ENCODE data around the gene ATAD3A.
"Not testable (repeated sequence)": the region's sequence is repeated elsewhere in the genome, so short reads cannot be mapped to it uniquely, and the experiment has no call there.

ATAD3A gene

GRCh38 chr1:1507305-1507704 is 4.7 kb upstream of the ATAD3A start:
- no peak for DNase-seq (ENCODE audit: low read depth, low spot score)
- H3K27me3 ChIP-seq (ENCODE audit: insufficient read depth, insufficient read length): no peaks in the 10 kb centered on the region
- no peaks in the 10 kb centered on the region for H3K36me3 ChIP-seq (ENCODE audit: insufficient read depth, insufficient read length, low read length)
- H3K4me3 ChIP-seq (ENCODE audit: insufficient read length, low read depth): no peak overlapping the region
- H3K9ac ChIP-seq (ENCODE audit: insufficient read length, low read depth): no peak overlapping the region
- H3K4me1 ChIP-seq (ENCODE audit: insufficient read depth, insufficient read length): no peaks in the 10 kb centered on the region
- TF ChIP-seq ZNF274 (IDR thresholded peaks at IDR 0.05; ENCODE audit: low read depth, low read length): no peak
- TF ChIP-seq SUZ12 (IDR thresholded peaks at IDR 0.05; ENCODE audit: extremely low read depth, insufficient read depth, insufficient read length): no peak
- TF ChIP-seq YY1 (IDR thresholded peaks at IDR 0.05; ENCODE audit: insufficient read depth, insufficient read length): no peak
- no peaks in the 10 kb centered on the region for H3K9me3 ChIP-seq (ENCODE audit: insufficient read depth, low read length)

GRCh38 chr1:1508775-1509464 is 3.0 kb upstream of the ATAD3A start:
- not testable (repeated sequence) for H3K4me3 ChIP-seq (ENCODE audit: insufficient read length, low read depth); H3K9ac ChIP-seq (ENCODE audit: insufficient read length, low read depth); H3K36me3 ChIP-seq (ENCODE audit: insufficient read depth, insufficient read length, low read length); DNase-seq (ENCODE audit: low read depth, low spot score); H3K4me1 ChIP-seq (ENCODE audit: insufficient read depth, insufficient read length); H3K9me3 ChIP-seq (ENCODE audit: insufficient read depth, low read length); H3K27me3 ChIP-seq (ENCODE audit: insufficient read depth, insufficient read length)

- not testable (repeated sequence) for H3K27me3 ChIP-seq (ENCODE audit: insufficient read depth, insufficient read length)
Observed at GRCh38 chr1:1509465-1509850, 2.5 kb upstream of the ATAD3A start.

GRCh38 chr1:1510912-1511532 is 940 bp upstream of the ATAD3A start:
- Histone ChIP-seq H3K4me3 (ENCODE audit: insufficient read length, low read depth) (peak overlapping the region; percentile 71), H3K9me3 (ENCODE audit: insufficient read depth, low read length) (no peaks in the 10 kb centered on the region), H3K36me3 (ENCODE audit: insufficient read depth, insufficient read length, low read length) (peaks cover 13% of the 10 kb centered on the region), H3K4me1 (ENCODE audit: insufficient read depth, insufficient read length) (no peaks in the 10 kb centered on the region), H3K27me3 (ENCODE audit: insufficient read depth, insufficient read length) (no peaks in the 10 kb centered on the region), H3K9ac (ENCODE audit: insufficient read length, low read depth) (peak overlapping the region; percentile 95)
- DNase-seq (ENCODE audit: low read depth, low spot score): no peak
- TF ChIP-seq YY1 (IDR thresholded peaks at IDR 0.05; ENCODE audit: insufficient read depth, insufficient read length) (no peak), ZNF274 (IDR thresholded peaks at IDR 0.05; ENCODE audit: low read depth, low read length) (no peak), SUZ12 (IDR thresholded peaks at IDR 0.05; ENCODE audit: extremely low read depth, insufficient read depth, insufficient read length) (no peak)

More at GRCh38 chr1:1509465-1509850, 2.5 kb upstream of the ATAD3A start:
- H3K4me3 ChIP-seq (ENCODE audit: insufficient read length, low read depth); H3K4me1 ChIP-seq (ENCODE audit: insufficient read depth, insufficient read length); H3K9ac ChIP-seq (ENCODE audit: insufficient read length, low read depth); H3K9me3 ChIP-seq (ENCODE audit: insufficient read depth, low read length); H3K36me3 ChIP-seq (ENCODE audit: insufficient read depth, insufficient read length, low read length); DNase-seq (ENCODE audit: low read depth, low spot score): not testable (repeated sequence)

DNA sequence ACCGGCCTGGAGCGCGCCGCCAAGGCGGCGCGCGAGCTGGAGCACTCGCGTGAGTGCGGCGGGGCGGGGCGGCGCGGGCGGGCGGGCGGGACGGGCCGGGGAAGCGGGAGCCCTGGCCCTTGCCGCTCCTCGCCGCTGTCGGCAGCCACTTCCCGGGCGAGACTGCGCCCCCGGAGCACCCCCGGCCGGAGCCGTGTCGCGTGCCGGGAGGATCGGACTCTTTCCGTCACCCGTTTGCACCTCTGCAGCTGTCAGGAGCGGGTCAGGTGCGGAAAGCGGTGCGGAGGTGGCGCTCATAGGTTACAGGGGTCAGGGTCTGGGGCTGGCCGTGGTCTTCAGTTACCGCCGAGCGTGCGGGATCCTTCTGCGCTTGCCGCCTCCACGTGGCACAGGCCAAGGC is 463 bp downstream of the ATAD3A start:
- peaks cover 19% of the 10 kb centered on the region for H3K36me3 ChIP-seq (ENCODE audit: insufficient read depth, insufficient read length, low read length)
- H3K4me1 ChIP-seq (ENCODE audit: insufficient read depth, insufficient read length); H3K9me3 ChIP-seq (ENCODE audit: insufficient read depth, low read length); H3K27me3 ChIP-seq (ENCODE audit: insufficient read depth, insufficient read length); DNase-seq (ENCODE audit: low read depth, low spot score): not testable (repeated sequence)
- H3K9ac ChIP-seq (ENCODE audit: insufficient read length, low read depth): peak overlapping the region; percentile 51
- H3K4me3 ChIP-seq (ENCODE audit: insufficient read length, low read depth): peak overlapping the region; percentile 31

- peaks cover 28% of the 10 kb centered on the region for H3K36me3 ChIP-seq (ENCODE audit: insufficient read depth, insufficient read length, low read length)
- not testable (repeated sequence) for H3K9me3 ChIP-seq (ENCODE audit: insufficient read depth, low read length); H3K4me3 ChIP-seq (ENCODE audit: insufficient read length, low read depth); H3K9ac ChIP-seq (ENCODE audit: insufficient read length, low read depth); H3K4me1 ChIP-seq (ENCODE audit: insufficient read depth, insufficient read length); DNase-seq (ENCODE audit: low read depth, low spot score); H3K27me3 ChIP-seq (ENCODE audit: insufficient read depth, insufficient read length)
Observed at GRCh38 chr1:1513675-1514074, 1.7 kb downstream of the ATAD3A start.

DNA sequence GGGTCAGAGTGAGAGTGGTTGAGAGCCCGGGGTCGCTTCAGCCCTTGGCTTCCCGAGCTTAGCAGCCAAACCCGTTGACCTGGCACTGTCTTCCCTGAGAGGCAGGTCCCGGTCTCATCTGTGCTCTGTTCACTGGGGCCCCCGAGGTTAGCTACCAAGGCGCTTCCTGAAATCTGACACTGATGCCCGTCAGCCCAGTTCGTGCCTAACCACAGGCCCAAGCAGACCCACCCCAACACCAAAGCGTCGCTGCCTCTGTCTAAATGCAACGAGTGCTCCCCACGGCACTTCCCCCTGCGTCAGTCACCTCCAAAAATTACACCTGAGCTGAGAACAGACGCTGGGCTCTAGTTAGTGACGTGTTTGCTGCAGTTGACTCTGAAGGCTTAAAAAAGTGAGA is 2.4 kb downstream of the ATAD3A start:
- H3K4me1 ChIP-seq (ENCODE audit: insufficient read depth, insufficient read length); H3K9me3 ChIP-seq (ENCODE audit: insufficient read depth, low read length); H3K4me3 ChIP-seq (ENCODE audit: insufficient read length, low read depth); H3K27me3 ChIP-seq (ENCODE audit: insufficient read depth, insufficient read length); H3K9ac ChIP-seq (ENCODE audit: insufficient read length, low read depth); DNase-seq (ENCODE audit: low read depth, low spot score): not testable (repeated sequence)
- peaks cover 29% of the 10 kb centered on the region for H3K36me3 ChIP-seq (ENCODE audit: insufficient read depth, insufficient read length, low read length)

- DNase-seq (ENCODE audit: low read depth, low spot score); H3K9ac ChIP-seq (ENCODE audit: insufficient read length, low read depth); H3K9me3 ChIP-seq (ENCODE audit: insufficient read depth, low read length); H3K4me1 ChIP-seq (ENCODE audit: insufficient read depth, insufficient read length); H3K4me3 ChIP-seq (ENCODE audit: insufficient read length, low read depth); H3K27me3 ChIP-seq (ENCODE audit: insufficient read depth, insufficient read length): not testable (repeated sequence)
- peaks cover 48% of the 10 kb centered on the region for H3K36me3 ChIP-seq (ENCODE audit: insufficient read depth, insufficient read length, low read length)
Observed at GRCh38 chr1:1516923-1517322, 5.0 kb downstream of the ATAD3A start.

Data from NT2/D1 (cell line).